ENCODE data around the gene POLR2C. TPM values are rescaled to one million over a fixed set of nuclear protein-coding genes. Genes with fewer than 3 reads are reported as not detected.

The POLR2C gene
- total RNA-seq, 2 experiments from 2014 or later: 48.6 to 61.7 TPM

DNA sequence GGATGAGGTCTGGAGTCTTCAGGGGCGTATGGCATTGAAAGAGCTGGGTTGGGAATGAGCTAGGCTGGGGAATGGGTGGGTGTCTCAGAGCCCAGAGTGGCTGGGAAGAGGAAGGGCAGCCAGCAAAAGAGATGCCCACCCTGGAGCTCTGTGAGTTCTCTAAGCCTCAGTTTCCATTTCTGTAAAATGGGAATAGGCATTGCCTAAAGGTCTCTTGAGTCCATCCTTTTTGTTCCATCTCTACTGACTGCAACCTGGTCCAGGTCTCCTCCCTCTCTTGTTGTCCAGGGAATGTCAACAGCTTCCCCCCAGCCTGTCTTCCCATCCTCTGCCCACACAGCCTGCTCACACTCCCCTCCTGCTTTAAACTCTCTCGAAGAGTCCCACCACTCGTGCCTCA is 54.3 kb downstream of the POLR2C start:
- no peaks in the 10 kb centered on the region for H3K27me3 Mint-ChIP-seq
- CTCF ChIA-PET: interaction anchor here (0.6 to 3.0 kb wide), 5 partner anchors 32 to 216 kb away, joined by 3 to 8 read pairs (median 4); partner anchors contain the start of gene POLR2C
- H3K36me3 Mint-ChIP-seq: peaks cover 5% of the 10 kb centered on the region
- no peaks in the 10 kb centered on the region for H3K9me3 Mint-ChIP-seq (ENCODE audit: low read depth)
- no peak overlapping the region for H3K4me3 Mint-ChIP-seq
- DNase-seq (no peak), ATAC-seq (no peak)
- H3K27ac Mint-ChIP-seq: no peak overlapping the region
- H3K4me1 Mint-ChIP-seq: peaks cover 4% of the 10 kb centered on the region

DNA sequence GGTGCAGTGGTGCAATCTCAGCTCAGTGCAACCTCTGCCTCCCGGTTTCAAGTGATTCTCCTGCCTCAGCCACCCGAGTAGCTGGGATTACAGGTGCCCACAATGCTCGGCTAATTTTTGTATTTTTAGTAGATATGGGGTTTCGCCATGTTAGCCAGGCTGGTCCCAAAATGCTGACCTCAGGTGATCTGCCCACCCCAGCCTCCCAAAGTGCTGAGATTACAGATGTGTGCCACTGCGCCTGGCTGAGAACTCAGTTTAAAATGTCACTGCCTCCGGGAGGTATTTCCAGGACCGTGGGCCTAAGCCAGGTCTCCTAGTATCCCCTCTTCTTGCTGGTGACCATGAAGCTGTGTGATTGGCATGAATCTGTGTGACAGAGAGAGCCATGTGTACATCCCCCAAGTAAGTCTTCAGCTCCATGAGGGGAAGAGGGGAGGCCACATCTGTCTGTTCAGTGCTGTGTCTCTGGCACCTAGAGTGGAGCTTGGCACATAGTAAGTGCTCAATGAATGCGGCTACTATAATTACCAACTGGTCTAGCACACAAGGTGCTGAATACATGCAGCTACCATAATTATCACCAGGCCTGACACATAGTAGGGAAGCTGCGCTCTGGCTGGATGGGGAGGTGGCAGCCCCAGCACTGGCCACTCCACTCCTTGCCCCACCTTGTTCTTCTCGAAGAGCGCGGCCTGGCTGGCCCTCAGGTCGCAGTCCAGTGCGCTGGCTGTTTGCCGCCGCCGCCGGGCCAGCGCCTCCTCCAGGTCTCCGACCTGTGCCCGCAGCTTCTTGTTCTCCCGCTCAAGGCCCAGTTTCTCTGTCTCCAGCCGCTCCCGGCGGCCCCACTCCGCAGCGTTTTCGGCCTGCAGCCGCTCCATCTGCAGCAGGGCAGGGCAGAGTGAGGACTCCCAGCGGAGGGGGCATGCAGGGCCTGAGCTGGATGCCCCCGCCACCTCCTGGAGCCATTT is 55.2 kb downstream of the POLR2C start:
- H3K9me3 Mint-ChIP-seq (ENCODE audit: low read depth): no peaks in the 10 kb centered on the region
- H3K27me3 Mint-ChIP-seq: no peaks in the 10 kb centered on the region
- no peak overlapping the region for H3K4me3 Mint-ChIP-seq
- ATAC-seq (no peak), DNase-seq (no peak)
- H3K27ac Mint-ChIP-seq: no peak overlapping the region
- peaks cover 8% of the 10 kb centered on the region for H3K4me1 Mint-ChIP-seq
- peaks cover 5% of the 10 kb centered on the region for H3K36me3 Mint-ChIP-seq
- CTCF ChIA-PET: interaction anchor here (0.7 to 3.1 kb wide), 13 partner anchors 11 to 217 kb away, joined by 3 to 40 read pairs (median 4); partner anchors contain the start of genes DOK4 and POLR2C

DNA sequence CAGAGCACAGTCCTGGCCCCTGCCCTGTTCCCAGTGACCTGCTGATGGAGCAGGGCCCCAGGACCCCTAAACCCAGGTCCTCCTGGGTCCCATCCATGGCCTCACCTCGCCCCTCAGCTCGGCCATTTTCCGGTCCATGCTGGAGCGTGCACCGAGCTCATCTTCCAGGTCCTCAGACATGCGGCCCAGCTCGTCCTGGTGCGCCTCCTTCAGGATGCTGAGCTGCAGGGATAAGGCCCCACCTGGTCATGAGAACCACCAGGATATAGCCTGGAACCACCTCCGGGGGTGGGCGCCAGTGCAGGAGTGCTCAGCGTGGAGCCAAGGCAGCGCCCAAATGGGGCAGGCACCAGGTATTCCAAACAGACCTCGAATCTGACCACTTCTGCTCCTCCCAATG is 56.0 kb downstream of the POLR2C start:
- peaks cover 5% of the 10 kb centered on the region for H3K36me3 Mint-ChIP-seq
- no peak for DNase-seq

DNA sequence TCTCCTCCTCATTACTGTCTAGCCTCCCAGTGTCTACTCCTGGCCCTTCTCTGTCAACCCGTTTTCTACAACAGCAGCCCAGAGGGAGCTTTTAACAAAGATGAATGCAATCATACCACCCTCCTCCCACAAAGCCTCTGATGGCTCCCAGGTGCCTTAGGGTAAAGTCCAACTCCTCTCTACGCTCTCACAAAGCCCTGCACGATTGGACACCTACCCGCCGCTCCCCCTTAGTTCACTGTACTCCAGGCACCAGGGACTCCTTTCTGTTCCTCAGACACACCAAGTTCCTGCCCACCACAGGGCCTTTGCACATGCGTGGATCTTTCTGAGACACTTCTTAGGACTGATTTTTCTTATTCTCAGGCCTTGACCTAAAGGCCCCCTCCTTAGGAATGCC is 56.4 kb downstream of the POLR2C start:
- CTCF ChIA-PET: interaction anchor here (0.8 to 5.0 kb wide), 20 partner anchors 9 to 222 kb away, joined by 3 to 74 read pairs (median 8); partner anchors contain the start of genes CIAPIN1, COQ9, DOK4 and KATNB1
- H3K9me3 Mint-ChIP-seq (ENCODE audit: low read depth): no peaks in the 10 kb centered on the region
- ATAC-seq (no peak), DNase-seq (no peak)
- no peak overlapping the region for H3K4me3 Mint-ChIP-seq
- peaks cover 11% of the 10 kb centered on the region for H3K4me1 Mint-ChIP-seq
- H3K27me3 Mint-ChIP-seq: no peaks in the 10 kb centered on the region
- peaks cover 5% of the 10 kb centered on the region for H3K36me3 Mint-ChIP-seq
- H3K27ac Mint-ChIP-seq: peak overlapping the region; percentile 4

More for the DNA sequence above, 56.0 kb downstream of the POLR2C start:
- Mint-ChIP-seq H3K27me3 (no peaks in the 10 kb centered on the region), H3K27ac (no peak overlapping the region), H3K4me1 (peaks cover 11% of the 10 kb centered on the region), H3K9me3 (ENCODE audit: low read depth) (no peaks in the 10 kb centered on the region), H3K4me3 (no peak overlapping the region)
- ATAC-seq: no peak
- CTCF ChIA-PET: interaction anchor here (0.7 to 5.0 kb wide), 19 partner anchors 10 to 218 kb away, joined by 3 to 74 read pairs (median 8); partner anchors contain the start of genes CIAPIN1, COQ9, DOK4 and KATNB1

DNA sequence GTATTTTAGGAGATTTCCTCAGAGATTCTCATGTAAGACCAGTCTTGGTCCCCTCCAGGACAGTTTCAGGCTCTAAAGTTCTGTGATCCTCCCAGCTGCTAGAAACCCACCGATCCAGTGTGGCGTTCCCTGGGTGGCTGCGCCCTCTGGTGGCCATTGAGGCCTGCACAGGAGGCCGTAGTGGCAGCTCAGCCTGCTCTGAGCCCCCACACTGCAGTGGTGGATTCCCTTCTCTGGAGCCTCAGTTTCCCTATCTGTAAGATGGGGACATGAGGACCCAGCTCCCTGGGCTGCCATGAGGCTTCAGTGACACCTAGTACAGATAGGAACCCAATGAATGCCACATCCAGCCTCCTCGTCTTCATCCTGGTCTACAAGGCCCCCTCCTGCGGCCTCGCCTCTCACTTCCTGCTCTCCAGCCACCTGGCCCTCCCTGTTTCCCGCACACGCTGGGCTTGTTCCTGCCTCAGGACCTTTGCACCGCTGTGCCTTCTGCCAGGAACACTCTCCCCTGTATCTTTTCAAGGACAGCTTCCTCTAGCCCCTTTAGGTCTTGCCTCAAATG is 57.4 kb downstream of the POLR2C start:
- ATAC-seq (peak; percentile 96), DNase-seq (peak; percentile 86)
- Mint-ChIP-seq H3K27me3 (no peaks in the 10 kb centered on the region), H3K4me3 (no peak overlapping the region), H3K27ac (peak overlapping the region; percentile 8), H3K4me1 (peaks cover 11% of the 10 kb centered on the region), H3K9me3 (ENCODE audit: low read depth) (no peaks in the 10 kb centered on the region), H3K36me3 (peaks cover 5% of the 10 kb centered on the region)
- CTCF ChIA-PET: interaction anchor here (0.5 to 5.0 kb wide), 45 partner anchors 8 to 508 kb away, joined by 3 to 74 read pairs (median 5); partner anchors contain the start of genes CCDC102A, CIAPIN1, COQ9 and DOK4

Other genes starting within 250 kb of the POLR2C start
- 10 to 100 TPM; 24.9 to 30.2 TPM for gene ARL2BP, start 217.4 kb upstream of the POLR2C start, total RNA-seq
- not detected for gene PLLP, start 178.0 kb upstream of the POLR2C start, total RNA-seq
- gene CCL22, start 103.9 kb upstream of the POLR2C start, total RNA-seq: 10 to 100 TPM in 1 of 2 experiments, not detected in 1; 10.0 TPM
- gene CX3CL1, start 90.2 kb upstream of the POLR2C start, total RNA-seq: not detected
- under 1 TPM in 1 of 2 experiments, not detected in 1; 0.59 TPM for gene CCL17, start 57.9 kb upstream of the POLR2C start, total RNA-seq
- gene CIAPIN1, start 15.3 kb upstream of the POLR2C start, total RNA-seq: 10 to 100 TPM; 46.5 to 62.5 TPM
- gene COQ9, start 15.2 kb upstream of the POLR2C start, total RNA-seq: 10 to 100 TPM; 36.8 to 43.1 TPM
- 1 to 10 TPM; 3.4 to 4.7 TPM for gene DOK4, start 23.8 kb downstream of the POLR2C start, total RNA-seq
- gene CCDC102A, start 73.9 kb downstream of the POLR2C start, total RNA-seq: 10 to 100 TPM; 19.7 to 20.2 TPM
- gene ADGRG5, start 80.0 kb downstream of the POLR2C start, total RNA-seq: 10 to 100 TPM; 34.4 to 47.9 TPM
- 10 to 100 TPM in 1 of 2 experiments, 1 to 10 TPM in 1; 7.3 to 19.9 TPM for gene ADGRG1, start 166.0 kb downstream of the POLR2C start, total RNA-seq
- gene ADGRG3, start 205.6 kb downstream of the POLR2C start, total RNA-seq: not detected
- not detected for gene DRC7, start 232.1 kb downstream of the POLR2C start, total RNA-seq

Data from activated CD8-positive, alpha-beta memory T cell treated with anti-CD3 and anti-CD28 coated beads, Interleukin-2, amount 10 ng/mL, durations not matched to agents 7 days and 5 days (primary cell).